HepG2 (cell line): ENCODE results near the gene PATL1. TPM values are rescaled to one million over a fixed set of nuclear protein-coding genes. Genes with fewer than 3 reads are reported as not detected.

Experiments used
- HCFC1 ChIP-seq: fragments of 150-350 bp; IDR thresholded peaks from 2 replicates; pipeline ENCODE4 v1.6.1; 2014; ENCODE audit warnings: low read depth, low read length
- HDAC6 ChIP-seq: fragments of 200-600 bp; sonication (generic); IDR thresholded peaks from 2 replicates; pipeline ENCODE4 v1.7.0; 2017; ENCODE audit warnings: mild to moderate bottlenecking, antibody characterized with exemption, low read length, low read depth
- HMG20B ChIP-seq: conservative IDR thresholded peaks from 2 replicates; pipeline ENCODE4 v1.6.1; 2016; ENCODE audit warnings: missing genetic modification reagents, missing compliant biosample characterization
- MEIS1 ChIP-seq: sonication (generic); formaldehyde crosslinking; IDR thresholded peaks from 2 replicates; pipeline ENCODE4 v1.9.0; 2021; ENCODE audit warnings: mild to moderate bottlenecking, missing genetic modification reagents, moderate library complexity, borderline replicate concordance
- RBAK ChIP-seq: sonication (generic); formaldehyde crosslinking; IDR thresholded peaks from 2 replicates; pipeline ENCODE4 v1.5.1; 2020; ENCODE audit warnings: mild to moderate bottlenecking, missing genetic modification reagents
- STAT5B ChIP-seq: sonication (generic); formaldehyde crosslinking; IDR thresholded peaks from 2 replicates; pipeline ENCODE4 v1.4.0; 2020; ENCODE audit warnings: missing genetic modification reagents
- ZNF350 ChIP-seq: sonication (generic); formaldehyde crosslinking; IDR thresholded peaks from 2 replicates; pipeline ENCODE4 v1.4.0; 2020; ENCODE audit warnings: mild to moderate bottlenecking, low read depth, missing genetic modification reagents, borderline replicate concordance
- polyA plus RNA-seq, 8 experiments: library from polyadenylated mRNA; depleted of rRNA in 3 of 8; stranded (reverse) in 7 of 8; unstranded in 1 of 8; fragments of >200 nt; fragmentation: Illumina TruSeq in 4 of 8; extraction: Trizol in 4 of 8; gene quantifications; 2 replicates each; pipeline versions ENCODE4 v1.2.1 to v1.2.3, GENCODE V29; 2011 to 2016; ENCODE audit warnings: low read depth in 4 of 8, missing spikeins in 1 of 8, mixed read lengths in 1 of 8; ENCODE audit not compliant: insufficient read depth in 1 of 8
- total RNA-seq, 5 experiments: library from RNA; depleted of rRNA; stranded (reverse); fragments of >200 nt; fragmentation: Illumina TruSeq; extraction: Trizol; gene quantifications; 2 replicates each; pipeline ENCODE4 v1.2.3, GENCODE V29; 2016; ENCODE audit warnings: low read depth in 1 of 5
- TF ChIP-seq, protein P1 (sequence below): IDR thresholded peaks from 2 replicates; pipeline ENCODE4 v1.6.1; 2012; ENCODE audit warnings: low read depth, low read length, improper control_type of control experiment
- TF ChIP-seq, protein P2 (sequence below): sonication (generic); formaldehyde crosslinking; IDR thresholded peaks from 2 replicates; pipeline ENCODE4 v1.4.0; 2020; ENCODE audit warnings: mild to moderate bottlenecking, missing genetic modification reagents

The PATL1 gene
- total and polyA plus RNA-seq, 2 of the 13 experiments (the other 11 are each of a cell fraction or from before 2014, with no cell fraction given), result 12.9 to 26.8 TPM

DNA sequence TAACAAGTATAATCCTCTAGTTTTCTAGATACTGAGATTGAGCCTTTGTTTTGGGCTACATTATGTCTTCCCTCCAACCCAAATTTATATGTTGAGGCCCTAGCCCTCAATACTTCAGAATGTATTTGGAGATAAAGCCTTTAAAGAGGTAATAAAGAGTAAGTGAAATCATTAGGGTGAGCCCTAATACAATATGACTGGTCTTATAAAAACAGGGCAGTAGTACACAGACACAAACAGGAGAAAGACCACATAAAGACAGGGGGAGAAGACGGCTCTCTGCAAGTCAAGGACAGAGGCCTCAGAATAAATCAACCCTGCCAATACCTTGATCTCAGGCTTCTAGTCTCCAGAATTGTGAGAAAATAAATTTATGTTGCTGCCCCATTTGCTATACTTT, 38.5 kb upstream of the PATL1 start (continued):
- TF ChIP-seq, protein P1, sequence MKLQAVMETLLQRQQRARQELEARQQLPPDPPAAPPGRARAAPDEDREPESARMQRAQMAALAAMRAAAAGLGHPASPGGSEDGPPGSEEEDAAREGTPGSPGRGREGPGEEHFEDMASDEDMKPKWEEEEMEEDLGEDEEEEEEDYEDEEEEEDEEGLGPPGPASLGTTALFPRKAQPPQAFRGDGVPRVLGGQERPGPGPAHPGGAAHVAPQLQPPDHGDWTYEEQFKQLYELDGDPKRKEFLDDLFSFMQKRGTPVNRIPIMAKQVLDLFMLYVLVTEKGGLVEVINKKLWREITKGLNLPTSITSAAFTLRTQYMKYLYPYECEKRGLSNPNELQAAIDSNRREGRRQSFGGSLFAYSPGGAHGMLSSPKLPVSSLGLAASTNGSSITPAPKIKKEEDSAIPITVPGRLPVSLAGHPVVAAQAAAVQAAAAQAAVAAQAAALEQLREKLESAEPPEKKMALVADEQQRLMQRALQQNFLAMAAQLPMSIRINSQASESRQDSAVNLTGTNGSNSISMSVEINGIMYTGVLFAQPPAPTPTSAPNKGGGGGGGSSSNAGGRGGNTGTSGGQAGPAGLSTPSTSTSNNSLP, result no peak
- no peak for TF ChIP-seq STAT5B (CRISPR knock-in tag)
- TF ChIP-seq ZNF350 (CRISPR knock-in tag), result no peak
- no peak for TF ChIP-seq MEIS1
- TF ChIP-seq, protein P2, sequence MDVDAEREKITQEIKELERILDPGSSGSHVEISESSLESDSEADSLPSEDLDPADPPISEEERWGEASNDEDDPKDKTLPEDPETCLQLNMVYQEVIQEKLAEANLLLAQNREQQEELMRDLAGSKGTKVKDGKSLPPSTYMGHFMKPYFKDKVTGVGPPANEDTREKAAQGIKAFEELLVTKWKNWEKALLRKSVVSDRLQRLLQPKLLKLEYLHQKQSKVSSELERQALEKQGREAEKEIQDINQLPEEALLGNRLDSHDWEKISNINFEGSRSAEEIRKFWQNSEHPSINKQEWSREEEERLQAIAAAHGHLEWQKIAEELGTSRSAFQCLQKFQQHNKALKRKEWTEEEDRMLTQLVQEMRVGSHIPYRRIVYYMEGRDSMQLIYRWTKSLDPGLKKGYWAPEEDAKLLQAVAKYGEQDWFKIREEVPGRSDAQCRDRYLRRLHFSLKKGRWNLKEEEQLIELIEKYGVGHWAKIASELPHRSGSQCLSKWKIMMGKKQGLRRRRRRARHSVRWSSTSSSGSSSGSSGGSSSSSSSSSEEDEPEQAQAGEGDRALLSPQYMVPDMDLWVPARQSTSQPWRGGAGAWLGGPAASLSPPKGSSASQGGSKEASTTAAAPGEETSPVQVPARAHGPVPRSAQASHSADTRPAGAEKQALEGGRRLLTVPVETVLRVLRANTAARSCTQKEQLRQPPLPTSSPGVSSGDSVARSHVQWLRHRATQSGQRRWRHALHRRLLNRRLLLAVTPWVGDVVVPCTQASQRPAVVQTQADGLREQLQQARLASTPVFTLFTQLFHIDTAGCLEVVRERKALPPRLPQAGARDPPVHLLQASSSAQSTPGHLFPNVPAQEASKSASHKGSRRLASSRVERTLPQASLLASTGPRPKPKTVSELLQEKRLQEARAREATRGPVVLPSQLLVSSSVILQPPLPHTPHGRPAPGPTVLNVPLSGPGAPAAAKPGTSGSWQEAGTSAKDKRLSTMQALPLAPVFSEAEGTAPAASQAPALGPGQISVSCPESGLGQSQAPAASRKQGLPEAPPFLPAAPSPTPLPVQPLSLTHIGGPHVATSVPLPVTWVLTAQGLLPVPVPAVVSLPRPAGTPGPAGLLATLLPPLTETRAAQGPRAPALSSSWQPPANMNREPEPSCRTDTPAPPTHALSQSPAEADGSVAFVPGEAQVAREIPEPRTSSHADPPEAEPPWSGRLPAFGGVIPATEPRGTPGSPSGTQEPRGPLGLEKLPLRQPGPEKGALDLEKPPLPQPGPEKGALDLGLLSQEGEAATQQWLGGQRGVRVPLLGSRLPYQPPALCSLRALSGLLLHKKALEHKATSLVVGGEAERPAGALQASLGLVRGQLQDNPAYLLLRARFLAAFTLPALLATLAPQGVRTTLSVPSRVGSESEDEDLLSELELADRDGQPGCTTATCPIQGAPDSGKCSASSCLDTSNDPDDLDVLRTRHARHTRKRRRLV (CRISPR knock-in tag), result no peak
- TF ChIP-seq RBAK (CRISPR knock-in tag), result no peak
- TF ChIP-seq HDAC6, result no peak
- TF ChIP-seq HMG20B, result no peak
- no peak for TF ChIP-seq HCFC1
- TF ChIP-seq, all 625 proteins: peak for 0
